HL-60/S4 treated with retinoic acid at 250 ng/mL for 4 days and 3 days (cell line): ENCODE data around the gene DNAJC24.

Experiments used
- in situ Hi-C: fragments of 300-500 bp; cut with MboI; formaldehyde crosslinking; loops from 2 replicates; pipeline ENCODE4 v1.7.0; 2022; ENCODE audit warnings: low sequenced_read_pairs

Gene DNAJC24

DNA sequence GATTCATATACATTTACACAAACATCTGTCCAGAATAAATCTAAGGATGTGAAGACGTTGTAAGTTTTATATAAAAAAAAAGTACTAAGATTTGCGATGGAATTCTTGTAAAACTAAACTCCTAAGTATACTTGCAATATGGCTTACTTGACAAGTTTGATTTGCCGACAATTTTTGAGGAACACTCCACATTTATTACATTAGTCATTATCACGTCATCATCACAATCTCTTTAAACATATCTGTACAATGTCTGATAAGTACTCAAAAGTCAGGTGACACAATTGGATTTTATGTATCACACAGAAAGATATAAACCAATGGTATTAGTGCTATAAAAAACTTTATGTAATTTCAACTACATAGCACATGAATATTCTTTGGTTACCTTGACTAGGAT lies 109.4 kb downstream of the DNAJC24 start:
- in situ Hi-C loops = no loop called here

DNA sequence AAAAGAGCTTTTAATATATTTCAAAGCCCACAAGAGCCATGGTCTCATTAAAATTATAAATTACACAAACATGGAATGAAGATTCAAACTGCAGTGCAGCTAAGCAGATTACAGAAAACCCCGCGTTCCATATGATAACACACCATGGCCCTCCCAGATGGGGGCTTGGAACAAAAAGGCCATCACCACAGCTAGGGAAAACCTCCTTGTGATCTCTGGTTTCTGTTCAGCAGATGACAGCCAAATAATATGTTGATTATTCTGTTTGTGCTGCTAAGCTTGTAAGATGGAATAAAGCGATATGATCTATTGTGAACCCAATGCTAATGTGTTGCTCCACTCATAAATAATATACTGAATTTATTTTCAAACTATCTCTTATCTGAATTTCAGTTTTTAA lies 111.3 kb downstream of the DNAJC24 start:
- in situ Hi-C loops = no loop called here
